ENCODE measurements around the gene DLX5.

The DLX5 gene

GRCh38 chr7:96979551-96980276 lies 44.9 kb downstream of the DLX5 start:
- TF ChIP-seq CTCF (conservative IDR thresholded peaks at IDR 0.05; ENCODE audit: low read depth, low read length): no peak

GRCh38 chr7:96977445-96977844 lies 47.2 kb downstream of the DLX5 start:
- TF ChIP-seq CTCF (conservative IDR thresholded peaks at IDR 0.05; ENCODE audit: low read depth, low read length): no peak

More at GRCh38 chr7:96979551-96980276, 44.9 kb downstream of the DLX5 start:
- DNase-seq (ENCODE audit: low read depth): no peak
- H3K4me3 ChIP-seq (ENCODE audit: low read length): no peak overlapping the region

GRCh38 chr7:96976106-96976505 lies 48.5 kb downstream of the DLX5 start:
- DNase-seq (ENCODE audit: low read depth): no peak
- H3K4me3 ChIP-seq (ENCODE audit: low read length): no peak overlapping the region
- no peak for TF ChIP-seq CTCF (conservative IDR thresholded peaks at IDR 0.05; ENCODE audit: low read depth, low read length)

More at GRCh38 chr7:96977445-96977844, 47.2 kb downstream of the DLX5 start:
- no peak for DNase-seq (ENCODE audit: low read depth)
- no peak overlapping the region for H3K4me3 ChIP-seq (ENCODE audit: low read length)

GRCh38 chr7:96973986-96974385 lies 50.6 kb downstream of the DLX5 start:
- TF ChIP-seq CTCF (conservative IDR thresholded peaks at IDR 0.05; ENCODE audit: low read depth, low read length): no peak
- H3K4me3 ChIP-seq (ENCODE audit: low read length): no peak overlapping the region
- no peak for DNase-seq (ENCODE audit: low read depth)

- no peak for DNase-seq (ENCODE audit: low read depth)
- TF ChIP-seq CTCF (conservative IDR thresholded peaks at IDR 0.05; ENCODE audit: low read depth, low read length): no peak
- H3K4me3 ChIP-seq (ENCODE audit: low read length): no peak overlapping the region
These were observed 53.9 kb downstream of the DLX5 start for GRCh38 chr7:96970739-96971138.

Measured in retinal pigment epithelial cell (primary cell).